Mesenchymal stem cell (in vitro differentiated cells and primary cell): Measurements from ENCODE around the gene PNRC1. TPM values are rescaled to one million over a fixed set of nuclear protein-coding genes. Genes with fewer than 3 reads are reported as not detected.
"Not testable (repeated sequence)": the region's sequence is repeated elsewhere in the genome, so short reads cannot be mapped to it uniquely, and the experiment has no call there.

Experiments used
- DNase-seq: peaks from one replicate; pipeline ENCODE4 v3.0.0-alpha.2; 2013
- H2AFZ ChIP-seq: one replicate; pipeline ENCODE4 v1.6.1; 2013; ENCODE audit warnings: low read depth, mild to moderate bottlenecking, control low read depth, inconsistent platforms, low read length, moderate library complexity
- H2AK5ac ChIP-seq: 2 replicates; pipeline ENCODE4 v1.6.1; 2013; ENCODE audit warnings: low read length, moderate library complexity, mild to moderate bottlenecking, inconsistent platforms; ENCODE audit not compliant: severe bottlenecking
- H2BK120ac ChIP-seq: one replicate; pipeline ENCODE4 v1.6.1; 2013; ENCODE audit warnings: low read depth, mild to moderate bottlenecking, inconsistent platforms, low read length, moderate library complexity
- H2BK12ac ChIP-seq, 2 experiments: one replicate each; pipeline ENCODE4 v1.6.1; 2013; ENCODE audit warnings: inconsistent platforms in 2 of 2, low read length in 2 of 2, mild to moderate bottlenecking in 2 of 2, moderate library complexity in 2 of 2, control low read depth in 1 of 2
- H2BK15ac ChIP-seq: one replicate; pipeline ENCODE4 v1.6.1; 2013; ENCODE audit warnings: mild to moderate bottlenecking, low read depth, inconsistent platforms; ENCODE audit not compliant: poor library complexity, severe bottlenecking
- H2BK5ac ChIP-seq: 2 replicates; pipeline ENCODE4 v1.6.1; 2013; ENCODE audit warnings: low read depth, mild to moderate bottlenecking, low read length, control low read depth, inconsistent platforms; ENCODE audit not compliant: poor library complexity, severe bottlenecking
- H3K14ac ChIP-seq, 2 experiments: one replicate each; pipeline ENCODE4 v1.6.1; 2013; ENCODE audit warnings: inconsistent platforms in 2 of 2, low read length in 2 of 2, control low read depth in 1 of 2, mild to moderate bottlenecking in 1 of 2, moderate library complexity in 1 of 2
- H3K18ac ChIP-seq, 2 experiments: one replicate each; pipeline ENCODE4 v1.6.1; 2013; ENCODE audit warnings: inconsistent platforms in 2 of 2, low read length in 2 of 2, control low read depth in 1 of 2, low read depth in 1 of 2, mild to moderate bottlenecking in 1 of 2
- H3K23ac ChIP-seq, 2 experiments: one replicate each; pipeline ENCODE4 v1.6.1; 2013; ENCODE audit warnings: inconsistent platforms in 2 of 2, low read length in 2 of 2, mild to moderate bottlenecking in 2 of 2, moderate library complexity in 2 of 2, control low read depth in 1 of 2
- H3K27ac ChIP-seq: 2 replicates; pipeline ENCODE4 v1.5.1; 2013; ENCODE audit warnings: mild to moderate bottlenecking, moderate library complexity, low read length, control low read depth, inconsistent platforms; ENCODE audit not compliant: poor library complexity, severe bottlenecking
- H3K27me3 ChIP-seq, 2 experiments: 2 replicates each; pipeline versions ENCODE4 v1.6.1 to v1.7.0; 2013; ENCODE audit warnings: low read length in 2 of 2, mild to moderate bottlenecking in 2 of 2, moderate library complexity in 2 of 2, control low read depth in 1 of 2, inconsistent platforms in 1 of 2; ENCODE audit not compliant: control insufficient read depth in 1 of 2, insufficient read depth in 1 of 2
- H3K36me3 ChIP-seq, 2 experiments: 2 replicates each; pipeline versions ENCODE4 v1.6.1 to v1.7.0; 2013; ENCODE audit warnings: low read length in 2 of 2, control low read depth in 1 of 2, inconsistent platforms in 1 of 2, low read depth in 1 of 2, mild to moderate bottlenecking in 1 of 2; ENCODE audit not compliant: insufficient read depth in 2 of 2, control insufficient read depth in 1 of 2
- H3K4ac ChIP-seq, 2 experiments: one replicate each; pipeline ENCODE4 v1.6.1; 2013; ENCODE audit warnings: inconsistent platforms in 2 of 2, low read length in 2 of 2, mild to moderate bottlenecking in 2 of 2, moderate library complexity in 2 of 2, control low read depth in 1 of 2, low read depth in 1 of 2
- H3K4me1 ChIP-seq: 2 replicates; pipeline ENCODE4 v1.6.1; 2013; ENCODE audit warnings: low read depth, low read length, control low read depth; ENCODE audit not compliant: control insufficient read depth, insufficient read depth
- H3K4me2 ChIP-seq: 2 replicates; pipeline ENCODE4 v1.6.1; 2013; ENCODE audit warnings: low read length, mild to moderate bottlenecking, inconsistent platforms; ENCODE audit not compliant: poor library complexity, severe bottlenecking
- H3K4me3 ChIP-seq, 2 experiments: 2 replicates each; pipeline versions ENCODE4 v1.5.1 to v1.7.0; 2013; ENCODE audit warnings: low read length in 2 of 2, mild to moderate bottlenecking in 2 of 2, control low read depth in 1 of 2, low read depth in 1 of 2; ENCODE audit not compliant: insufficient read depth in 1 of 2
- H3K79me1 ChIP-seq: replicated peaks from 2 replicates; pipeline ENCODE4 v1.6.1; 2013; ENCODE audit warnings: mild to moderate bottlenecking, control low read depth, low read length, inconsistent platforms; ENCODE audit not compliant: poor library complexity, severe bottlenecking
- H3K9ac ChIP-seq: 2 replicates; pipeline ENCODE4 v1.7.0; 2013; ENCODE audit warnings: mild to moderate bottlenecking, low read length, moderate library complexity
- H3K9me3 ChIP-seq: 2 replicates; pipeline ENCODE4 v1.7.0; 2013; ENCODE audit warnings: mild to moderate bottlenecking, low read length; ENCODE audit not compliant: control insufficient read depth
- H4K8ac ChIP-seq: one replicate; pipeline ENCODE4 v1.6.1; 2013; ENCODE audit warnings: inconsistent platforms, mild to moderate bottlenecking, low read length, moderate library complexity
- H4K91ac ChIP-seq: one replicate; pipeline ENCODE4 v1.6.1; 2013; ENCODE audit warnings: mild to moderate bottlenecking, low read length, inconsistent platforms
- WGBS: methylation state at CpG from one replicate; pipeline ENCODE4 v1.1.7; 2013; ENCODE audit warnings: mixed read lengths; 5-methylcytosine and 5-hydroxymethylcytosine counted together
- polyA plus RNA-seq, 2 experiments: library from polyadenylated mRNA; stranded (reverse); fragments of 200-250 nt; gene quantifications; one replicate each; pipeline ENCODE4 v1.2.3, GENCODE V29; 2013

The PNRC1 gene
- polyA plus RNA-seq (2013, experiment 1 of 2): 105 TPM
- 108 TPM for polyA plus RNA-seq (2013, experiment 2 of 2)

- Histone ChIP-seq H2BK15ac (peak within 1 kb of the TSS; percentile 100), H4K8ac (peak within 1 kb of the TSS; percentile 87), H3K36me3 (peaks cover 3 to 28% of the 10 kb centered on the region in 2 experiments), H3K4me3 (peak within 1 kb of the TSS; percentile 88 to 98), H3K4me1 (peaks cover 3% of the 10 kb centered on the region), H2BK120ac (peak within 1 kb of the TSS; percentile 100), H3K4ac (peak within 1 kb of the TSS; percentile 86 to 98), H3K4me2 (peak within 1 kb of the TSS; percentile 71), H3K27me3 (no peaks in the 10 kb centered on the region), H2AFZ (no peak within 1 kb of the TSS), H4K91ac (peak within 1 kb of the TSS; percentile 99), H3K9me3 (no peaks in the 10 kb centered on the region), H3K23ac (peak within 1 kb of the TSS; percentile 70 to 98), H3K27ac (peak within 1 kb of the TSS; percentile 99), H2BK5ac (peak within 1 kb of the TSS; percentile 93), H3K14ac (peak within 1 kb of the TSS; percentile 68 to 95), H2AK5ac (peak within 1 kb of the TSS; percentile 96), H3K9ac (peak within 1 kb of the TSS; percentile 100), H3K18ac (peak within 1 kb of the TSS; percentile 91 to 98), H2BK12ac (peak within 1 kb of the TSS; percentile 15 to 66), H3K79me1 (peaks cover 2% of the 10 kb centered on the region)
- 1% methylated on average over 57 of the region's 63 CpGs for WGBS
- DNase-seq: peak; percentile 99
These were observed at the start of gene PNRC1 for GRCh38 chr6:89080281-89081128. PNRC1 (plus strand) TSS chr6:89080751; CDS start chr6:89080895, 144 bp downstream.

- 100% methylated on average over 1 of the region's 2 CpGs for WGBS
- Histone ChIP-seq H3K36me3 (no peaks in the 10 kb centered on the region), H3K23ac (no peak overlapping the region), H3K4me2 (no peak overlapping the region), H3K9ac (no peak overlapping the region), H4K91ac (no peak overlapping the region), H3K4me3 (no peak overlapping the region), H3K79me1 (no peaks in the 10 kb centered on the region), H4K8ac (no peak overlapping the region), H3K9me3 (peaks cover 2% of the 10 kb centered on the region), H3K18ac (no peak overlapping the region), H3K4me1 (peaks cover 5% of the 10 kb centered on the region), H2BK5ac (no peak overlapping the region), H3K27ac (no peak overlapping the region), H2BK15ac (no peak overlapping the region), H3K14ac (no peak overlapping the region), H3K27me3 (peaks cover 0 to 3% of the 10 kb centered on the region in 2 experiments), H2AFZ (no peak overlapping the region), H2AK5ac (no peak overlapping the region), H2BK120ac (no peak overlapping the region), H3K4ac (no peak overlapping the region), H2BK12ac (no peak overlapping the region)
- peak; percentile 22 for DNase-seq
These were observed 48.0 kb upstream of the PNRC1 start for GRCh38 chr6:89032599-89032998.

GRCh38 chr6:89033461-89033860, 47.1 kb upstream of the PNRC1 start:
- H2BK15ac ChIP-seq: no peak overlapping the region
- no peak overlapping the region for H2BK5ac ChIP-seq
- no peak for DNase-seq
- no peak overlapping the region for H2AK5ac ChIP-seq
- no peak overlapping the region for H3K18ac ChIP-seq
- H2AFZ ChIP-seq: no peak overlapping the region
- no peak overlapping the region for H3K14ac ChIP-seq
- peaks cover 5% of the 10 kb centered on the region for H3K4me1 ChIP-seq
- H4K8ac ChIP-seq: no peak overlapping the region
- H3K79me1 ChIP-seq: no peaks in the 10 kb centered on the region
- H3K27me3 ChIP-seq: peaks cover 0 to 3% of the 10 kb centered on the region in 2 experiments
- no peak overlapping the region for H3K4ac ChIP-seq
- no peak overlapping the region for H3K23ac ChIP-seq
- H3K9ac ChIP-seq: no peak overlapping the region
- H3K27ac ChIP-seq: no peak overlapping the region
- no peak overlapping the region for H3K4me2 ChIP-seq
- WGBS: no CpG with 5 or more reads among the region's 1 CpG
- no peaks in the 10 kb centered on the region for H3K36me3 ChIP-seq
- no peak overlapping the region for H4K91ac ChIP-seq
- H2BK12ac ChIP-seq: no peak overlapping the region
- no peak overlapping the region for H3K4me3 ChIP-seq
- no peak overlapping the region for H2BK120ac ChIP-seq
- peaks cover 10% of the 10 kb centered on the region for H3K9me3 ChIP-seq

DNA sequence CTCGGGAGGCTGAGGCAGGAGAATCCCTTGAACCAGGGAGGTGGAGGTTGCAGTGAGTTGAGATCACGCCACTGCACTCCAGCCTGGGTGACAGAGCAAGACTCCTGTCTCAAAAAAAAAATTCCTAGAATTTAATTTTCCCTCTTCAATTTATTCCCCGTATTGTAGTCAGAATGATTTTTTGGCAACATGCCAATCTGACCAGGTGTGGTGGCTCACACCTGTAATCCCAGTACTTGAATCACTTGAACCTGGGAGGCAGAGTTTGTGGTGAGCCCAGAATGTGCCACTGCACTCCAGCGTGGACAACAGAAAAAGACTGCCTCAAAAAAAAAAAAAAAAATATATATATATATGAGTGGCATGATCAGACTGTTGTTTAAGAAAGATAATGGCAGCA, 46.4 kb upstream of the PNRC1 start:
- H3K18ac ChIP-seq, H3K9ac ChIP-seq, H4K8ac ChIP-seq, H2BK12ac ChIP-seq, H2AFZ ChIP-seq, H3K4me2 ChIP-seq, H3K27me3 ChIP-seq, H4K91ac ChIP-seq, H2BK15ac ChIP-seq, H3K4ac ChIP-seq, H2BK120ac ChIP-seq, H3K79me1 ChIP-seq, H2AK5ac ChIP-seq, H3K14ac ChIP-seq, H3K4me1 ChIP-seq, H3K36me3 ChIP-seq, H3K23ac ChIP-seq, H3K27ac ChIP-seq, H2BK5ac ChIP-seq, DNase-seq: not testable (repeated sequence)
- peak overlapping the region in 1 of 2 experiments; percentile 67 for H3K4me3 ChIP-seq
- 80% methylated on average over 1 of the region's 4 CpGs for WGBS
- H3K9me3 ChIP-seq: peaks cover 15% of the 10 kb centered on the region
